ENCODE data around the gene ATP8A2. TPM values are rescaled to one million over a fixed set of nuclear protein-coding genes. Genes with fewer than 3 reads are reported as not detected.

The ATP8A2 gene
- total and polyA plus RNA-seq, 9 of the 15 experiments (the other 6 are each of a cell fraction or from before 2014, with no cell fraction given): under 0.01 to 0.33 (median 0.06) TPM; not detected in 4

DNA sequence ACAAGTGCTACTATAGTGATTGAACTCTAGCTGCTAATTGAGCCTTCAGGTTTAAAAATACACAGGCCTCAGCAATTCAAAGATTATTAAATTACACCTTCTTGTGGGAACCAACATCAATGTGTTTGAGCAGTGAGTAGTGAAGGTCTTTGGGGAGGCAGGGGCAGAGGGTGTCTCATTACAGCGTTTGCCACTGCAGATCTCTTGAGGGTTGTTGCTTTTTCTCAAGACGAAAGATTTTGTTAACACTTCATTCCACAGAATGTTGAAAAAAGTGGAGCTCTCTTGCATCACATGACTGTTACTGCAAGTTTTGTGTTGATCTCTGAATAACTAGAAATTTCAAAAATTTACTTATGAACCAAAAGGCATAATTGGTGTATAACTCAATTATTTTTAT lies 253.6 kb downstream of the ATP8A2 start:
- Histone ChIP-seq H3K9ac (ENCODE audit: insufficient read depth in 1 of 2, low read depth in 2 of 2, low read length in 2 of 2) (no peak overlapping the region), H3K9me3 (replicated peaks; ENCODE audit: control insufficient read depth, insufficient read depth, low read depth, low read length) (no peaks in the 10 kb centered on the region), H2AFZ (ENCODE audit: low read depth, low read length) (no peak overlapping the region), H3K4me1 (replicated peaks in 1 of 2; ENCODE audit: control insufficient read depth in 2 of 2, insufficient read depth in 2 of 2, low read length in 2 of 2) (no peaks in the 10 kb centered on the region), H3K9me1 (ENCODE audit: control insufficient read depth, insufficient read depth, low read length) (no peaks in the 10 kb centered on the region), H3K4me3 (no peak overlapping the region), H3K79me2 (ENCODE audit: control insufficient read depth, insufficient read depth, low read length) (no peaks in the 10 kb centered on the region), H3K4me2 (ENCODE audit: insufficient read depth, low read length) (no peak overlapping the region), H4K20me1 (replicated peaks; ENCODE audit: control insufficient read depth, insufficient read depth, low read length) (no peaks in the 10 kb centered on the region), H3K27me3 (ENCODE audit: control insufficient read depth in 2 of 2, insufficient read depth in 2 of 2, low read length in 2 of 2) (no peaks in the 10 kb centered on the region), H3K36me3 (ENCODE audit: control insufficient read depth, insufficient read depth, low read length) (no peaks in the 10 kb centered on the region), H3K27ac (ENCODE audit: extremely low read depth, low read depth, low read length) (no peak overlapping the region)
- no TSS peak for BruUV-seq (replicated peaks)
- no peak for TF ChIP-seq PURB (CRISPR knock-in tag; IDR thresholded peaks at IDR 0.05; ENCODE audit: low read depth)
- WGBS (ENCODE audit: insufficient coverage, low coverage, missing lambda C conversion rate): 0% methylated on average over 2 of the region's 2 CpGs
- FAIRE-seq: no peak
- no peak for ATAC-seq
- intact Hi-C loops (cut with micrococcal nuclease) (no loop called here), in situ Hi-C loops (cut with MboI) (no loop called here)
- DNase-seq (ENCODE audit: extremely low read depth in 1 of 4, low spot score in 3 of 4): no peak
- ChIA-PET CTCF (ENCODE audit: low intra/inter-chr PET ratio) (no interaction called here), POLR2A (no interaction called here)

DNA sequence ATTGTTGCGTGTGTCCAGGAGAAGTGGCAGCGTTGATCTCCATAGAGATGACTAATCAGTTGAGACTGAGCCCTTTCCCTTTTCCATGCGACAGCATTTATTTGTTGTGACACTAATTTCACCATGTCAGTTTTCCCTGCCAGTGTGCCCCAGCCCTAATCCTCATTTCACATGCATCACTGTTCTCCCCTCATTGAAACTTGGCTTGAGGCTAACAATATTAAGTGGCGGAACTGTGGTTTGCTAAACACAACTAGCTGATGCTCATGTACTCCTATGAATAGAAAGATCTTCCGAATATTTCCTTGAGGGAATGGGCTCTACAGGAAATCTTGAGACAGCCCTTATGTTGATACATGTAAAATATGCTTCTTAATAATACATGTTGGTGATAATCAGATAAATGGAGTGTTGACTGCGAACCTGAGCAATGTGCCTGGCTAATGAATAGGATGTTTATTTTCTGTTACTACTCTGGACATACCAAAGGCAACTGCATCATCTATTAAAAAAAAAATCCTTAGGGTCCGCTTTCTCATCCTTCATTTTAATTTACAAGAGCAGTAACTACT lies 258.6 kb downstream of the ATP8A2 start:
- WGBS (ENCODE audit: insufficient coverage, low coverage, missing lambda C conversion rate): 0% methylated on average over 7 of the region's 7 CpGs
- ChIA-PET CTCF (ENCODE audit: low intra/inter-chr PET ratio) (no interaction called here), POLR2A (no interaction called here)
- H3K9me3 ChIP-seq (replicated peaks; ENCODE audit: control insufficient read depth, insufficient read depth, low read depth, low read length): no peaks in the 10 kb centered on the region
- H3K27ac ChIP-seq (ENCODE audit: extremely low read depth, low read depth, low read length): no peak overlapping the region
- no TSS peak for BruUV-seq (replicated peaks)
- H3K9ac ChIP-seq (ENCODE audit: insufficient read depth in 1 of 2, low read depth in 2 of 2, low read length in 2 of 2): no peak overlapping the region
- TF ChIP-seq POLR3A (IDR thresholded peaks at IDR 0.05; ENCODE audit: borderline replicate concordance, extremely low read depth, insufficient read depth, insufficient read length) (no peak), DACH1 (IDR thresholded peaks at IDR 0.05; ENCODE audit: partially characterized antibody) (no peak), ZNF76 (CRISPR knock-in tag; IDR thresholded peaks at IDR 0.05; ENCODE audit: borderline replicate concordance) (no peak), ZNF639 (CRISPR knock-in tag; conservative IDR thresholded peaks at IDR 0.05 in 1 of 2, IDR thresholded peaks at IDR 0.05 in 1 of 2) (no peak)
- in situ Hi-C loops (cut with MboI) (no loop called here), intact Hi-C loops (cut with micrococcal nuclease) (no loop called here)
- H3K9me1 ChIP-seq (ENCODE audit: control insufficient read depth, insufficient read depth, low read length): no peaks in the 10 kb centered on the region
- H3K4me1 ChIP-seq (replicated peaks in 1 of 2; ENCODE audit: control insufficient read depth in 2 of 2, insufficient read depth in 2 of 2, low read length in 2 of 2): no peaks in the 10 kb centered on the region
- H3K79me2 ChIP-seq (ENCODE audit: control insufficient read depth, insufficient read depth, low read length): no peaks in the 10 kb centered on the region
- FAIRE-seq (no peak), DNase-seq (ENCODE audit: extremely low read depth in 1 of 4, low spot score in 3 of 4) (no peak), ATAC-seq (no peak)
- H3K4me2 ChIP-seq (ENCODE audit: insufficient read depth, low read length): no peak overlapping the region
- no peaks in the 10 kb centered on the region for H3K36me3 ChIP-seq (ENCODE audit: control insufficient read depth, insufficient read depth, low read length)
- H3K27me3 ChIP-seq (ENCODE audit: control insufficient read depth in 2 of 2, insufficient read depth in 2 of 2, low read length in 2 of 2): no peaks in the 10 kb centered on the region
- H4K20me1 ChIP-seq (replicated peaks; ENCODE audit: control insufficient read depth, insufficient read depth, low read length): no peaks in the 10 kb centered on the region
- H2AFZ ChIP-seq (ENCODE audit: low read depth, low read length): no peak overlapping the region
- H3K4me3 ChIP-seq: no peak overlapping the region

Data from K562 (cell line).